Karpas-422 (cell line): ENCODE measurements around the gene KIF26A. TPM values are rescaled to one million over a fixed set of nuclear protein-coding genes. Genes with fewer than 3 reads are reported as not detected.

Experiments used
- DNase-seq: peaks from one replicate; pipeline ENCODE4 v3.0.0-alpha.2; 2015
- H2AFZ ChIP-seq: fragments of 200-600 bp; sonication (generic); 2 replicates; pipeline ENCODE4 v1.6.1; 2014; ENCODE audit warnings: antibody characterized with exemption, low read length, mixed read lengths
- H3K27ac ChIP-seq: fragments of 200-600 bp; sonication (generic); 2 replicates; pipeline ENCODE4 v1.5.1; 2014; ENCODE audit warnings: mild to moderate bottlenecking, low read length, moderate library complexity
- H3K27me3 ChIP-seq: fragments of 200-600 bp; sonication (generic); 2 replicates; pipeline ENCODE4 v1.6.1; 2014; ENCODE audit warnings: low read length, mixed read lengths
- H3K36me3 ChIP-seq: fragments of 200-600 bp; sonication (generic); 2 replicates; pipeline ENCODE4 v1.6.1; 2014; ENCODE audit warnings: low read length, mixed read lengths; ENCODE audit not compliant: insufficient read depth
- H3K4me1 ChIP-seq: fragments of 200-600 bp; sonication (generic); 2 replicates; pipeline ENCODE4 v1.6.1; 2014; ENCODE audit warnings: mild to moderate bottlenecking, low read length, mixed read lengths
- H3K4me2 ChIP-seq: fragments of 200-600 bp; sonication (generic); 2 replicates; pipeline ENCODE4 v1.6.1; 2014; ENCODE audit warnings: low read length, low read depth, mild to moderate bottlenecking; ENCODE audit not compliant: poor library complexity, severe bottlenecking
- H3K4me3 ChIP-seq: fragments of 200-600 bp; sonication (generic); 2 replicates; pipeline ENCODE4 v1.5.1; 2014; ENCODE audit warnings: mild to moderate bottlenecking, antibody characterized with exemption, low read length, mixed read lengths
- H3K79me2 ChIP-seq: fragments of 200-600 bp; sonication (generic); 2 replicates; pipeline ENCODE4 v1.6.1; 2014; ENCODE audit warnings: mild to moderate bottlenecking, low read length, mixed read lengths
- H3K9ac ChIP-seq: fragments of 200-600 bp; sonication (generic); 2 replicates; pipeline ENCODE4 v1.6.0; 2014; ENCODE audit warnings: low read length
- H3K9me2 ChIP-seq: fragments of 200-600 bp; sonication (generic), shearing (Covaris generic); replicated peaks from 2 replicates; pipeline ENCODE4 v1.6.0; 2014; ENCODE audit warnings: mild to moderate bottlenecking, low read length, moderate library complexity; ENCODE audit not compliant: insufficient read depth
- H3K9me3 ChIP-seq: fragments of 300-700, 200-600 bp; sonication (generic); 2 replicates; pipeline ENCODE4 v1.6.1; 2014; ENCODE audit warnings: low read length, mixed read lengths
- H4K20me1 ChIP-seq: fragments of 200-600 bp; sonication (generic); 2 replicates; pipeline ENCODE4 v1.6.1; 2014; ENCODE audit warnings: mild to moderate bottlenecking, antibody characterized with exemption, low read length, low read depth; ENCODE audit not compliant: insufficient read depth
- total RNA-seq: library from RNA; depleted of rRNA; stranded (reverse); fragments of >200 nt; shearing (Covaris generic); gene quantifications from 2 replicates; pipeline ENCODE4 v1.2.3, GENCODE V29; 2014; ENCODE audit warnings: low replicate concordance

The KIF26A gene
- total RNA-seq, 1 experiment from 2014 or later, result not detected

- Histone ChIP-seq H3K4me2 (no peak overlapping the region), H3K4me1 (peaks cover 4% of the 10 kb centered on the region), H3K9ac (no peak overlapping the region), H3K27me3 (no peaks in the 10 kb centered on the region), H3K9me2 (no peaks in the 10 kb centered on the region), H3K36me3 (no peaks in the 10 kb centered on the region), H3K79me2 (no peaks in the 10 kb centered on the region), H4K20me1 (peaks cover 8% of the 10 kb centered on the region; the same call in 1 of the 2 replicates), H3K4me3 (no peak overlapping the region), H3K9me3 (no peaks in the 10 kb centered on the region), H2AFZ (no peak overlapping the region), H3K27ac (no peak overlapping the region)
- no peak for DNase-seq
Measured at GRCh38 chr14:104100171-104101085, 38.0 kb upstream of the KIF26A start.

- H3K36me3 ChIP-seq, result no peaks in the 10 kb centered on the region
- no peaks in the 10 kb centered on the region for H3K9me2 ChIP-seq
- no peak overlapping the region for H3K4me3 ChIP-seq
- no peak overlapping the region for H3K4me2 ChIP-seq
- no peaks in the 10 kb centered on the region for H3K79me2 ChIP-seq
- no peak overlapping the region for H3K27ac ChIP-seq
- no peak overlapping the region for H3K9ac ChIP-seq
- no peak overlapping the region for H2AFZ ChIP-seq
- H4K20me1 ChIP-seq, result peaks cover 8% of the 10 kb centered on the region; the same call in 1 of the 2 replicates
- DNase-seq, result no peak
- no peaks in the 10 kb centered on the region for H3K27me3 ChIP-seq
- H3K9me3 ChIP-seq, result no peaks in the 10 kb centered on the region
- peaks cover 4% of the 10 kb centered on the region for H3K4me1 ChIP-seq
Measured at GRCh38 chr14:104101086-104101621, 37.2 kb upstream of the KIF26A start.

GRCh38 chr14:104101651-104102281 lies 36.6 kb upstream of the KIF26A start:
- Histone ChIP-seq H4K20me1 (peaks cover 8% of the 10 kb centered on the region; the same call in 1 of the 2 replicates), H2AFZ (no peak overlapping the region), H3K9me3 (no peaks in the 10 kb centered on the region), H3K4me1 (peaks cover under 1% of the 10 kb centered on the region), H3K27me3 (no peaks in the 10 kb centered on the region), H3K9ac (no peak overlapping the region), H3K36me3 (no peaks in the 10 kb centered on the region), H3K9me2 (no peaks in the 10 kb centered on the region), H3K4me2 (no peak overlapping the region), H3K4me3 (no peak overlapping the region), H3K27ac (no peak overlapping the region), H3K79me2 (no peaks in the 10 kb centered on the region)
- DNase-seq, result no peak

GRCh38 chr14:104102282-104102914 lies 36.0 kb upstream of the KIF26A start:
- Histone ChIP-seq H3K9ac (no peak overlapping the region), H3K27ac (no peak overlapping the region), H3K9me3 (no peaks in the 10 kb centered on the region), H3K4me3 (no peak overlapping the region), H3K27me3 (no peaks in the 10 kb centered on the region), H3K4me2 (no peak overlapping the region), H3K9me2 (no peaks in the 10 kb centered on the region), H3K4me1 (no peaks in the 10 kb centered on the region), H3K79me2 (no peaks in the 10 kb centered on the region), H3K36me3 (no peaks in the 10 kb centered on the region), H4K20me1 (peaks cover 8% of the 10 kb centered on the region; the same call in 1 of the 2 replicates), H2AFZ (no peak overlapping the region)
- no peak for DNase-seq

- Histone ChIP-seq H3K4me2 (no peak overlapping the region), H3K27me3 (no peaks in the 10 kb centered on the region), H3K27ac (no peak overlapping the region), H3K9me2 (no peaks in the 10 kb centered on the region), H3K36me3 (no peaks in the 10 kb centered on the region), H3K4me3 (no peak overlapping the region), H4K20me1 (peaks cover 8% of the 10 kb centered on the region; the same call in 1 of the 2 replicates), H3K4me1 (no peaks in the 10 kb centered on the region), H2AFZ (no peak overlapping the region), H3K79me2 (no peaks in the 10 kb centered on the region), H3K9ac (no peak overlapping the region), H3K9me3 (no peaks in the 10 kb centered on the region)
- no peak for DNase-seq
Measured at GRCh38 chr14:104103061-104103445, 35.3 kb upstream of the KIF26A start.

GRCh38 chr14:104103446-104104075 lies 34.8 kb upstream of the KIF26A start:
- H3K9me2 ChIP-seq, result no peaks in the 10 kb centered on the region
- no peaks in the 10 kb centered on the region for H3K27me3 ChIP-seq
- H3K79me2 ChIP-seq, result no peaks in the 10 kb centered on the region
- H3K9me3 ChIP-seq, result no peaks in the 10 kb centered on the region
- no peak overlapping the region for H3K9ac ChIP-seq
- DNase-seq, result no peak
- no peak overlapping the region for H2AFZ ChIP-seq
- no peaks in the 10 kb centered on the region for H3K4me1 ChIP-seq
- H3K27ac ChIP-seq, result no peak overlapping the region
- no peak overlapping the region for H3K4me3 ChIP-seq
- no peak overlapping the region for H3K4me2 ChIP-seq
- H4K20me1 ChIP-seq, result peaks cover 8% of the 10 kb centered on the region; the same call in 1 of the 2 replicates
- H3K36me3 ChIP-seq, result no peaks in the 10 kb centered on the region

GRCh38 chr14:104104076-104104901 lies 34.1 kb upstream of the KIF26A start:
- Histone ChIP-seq H3K4me3 (no peak overlapping the region), H3K79me2 (no peaks in the 10 kb centered on the region), H3K4me1 (no peaks in the 10 kb centered on the region), H4K20me1 (peaks cover 7% of the 10 kb centered on the region; the same call in 1 of the 2 replicates), H2AFZ (no peak overlapping the region), H3K9me3 (no peaks in the 10 kb centered on the region), H3K4me2 (no peak overlapping the region), H3K9ac (no peak overlapping the region), H3K27me3 (no peaks in the 10 kb centered on the region), H3K9me2 (no peaks in the 10 kb centered on the region), H3K27ac (no peak overlapping the region), H3K36me3 (no peaks in the 10 kb centered on the region)
- no peak for DNase-seq
